Liver (tissue), 3 donors: ENCODE results near the gene SYNC.

Source experiments
- EGR1 ChIP-seq, 2 donors: IDR thresholded peaks; 2 replicates each; pipeline ENCODE4 v1.6.1; 2016 to 2018; ENCODE audit warnings: antibody characterized with exemption in 2 of 2, low read depth in 2 of 2
- HNF4G ChIP-seq: IDR thresholded peaks from 2 replicates; pipeline ENCODE4 v1.6.1; 2016; ENCODE audit warnings: antibody characterized with exemption
- RXRA ChIP-seq, 2 donors: IDR thresholded peaks; 2 replicates each; pipeline ENCODE4 v1.6.1; 2017 to 2018; ENCODE audit warnings: antibody characterized with exemption in 2 of 2, mild to moderate bottlenecking in 1 of 2
- TF ChIP-seq, protein P1 (sequence below): fragments of 150-350 bp; IDR thresholded peaks from 2 replicates; pipeline ENCODE4 v1.5.1; 2017; ENCODE audit warnings: improper control_type of control experiment, low read depth, low read length; ENCODE audit not compliant: missing input control
- TF ChIP-seq, protein P2 (sequence below): IDR thresholded peaks from 2 replicates; pipeline ENCODE4 v1.6.1; 2016; ENCODE audit warnings: antibody characterized with exemption
- donor health status: healthy.
- donor health status: healthy.

DNA sequence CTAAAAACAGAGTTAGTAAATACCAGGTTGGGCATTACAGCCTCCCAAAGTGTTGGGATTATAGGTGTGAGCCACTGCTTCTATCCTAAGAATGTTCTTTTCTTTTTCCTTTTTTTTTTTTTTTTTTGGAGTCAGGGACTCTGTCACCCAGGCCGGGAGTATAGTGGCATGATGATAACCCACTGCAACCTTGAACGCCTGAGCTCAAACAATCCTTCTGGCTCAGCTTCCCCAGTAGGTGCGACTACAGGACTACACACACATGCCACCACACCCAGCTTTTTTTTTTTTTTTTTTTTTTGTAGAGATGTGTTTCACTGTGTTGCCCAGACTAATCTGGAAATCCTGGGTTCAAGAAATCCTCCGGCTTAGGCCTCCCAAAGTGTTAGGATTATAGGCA, 58.1 kb downstream of the SYNC start:
- TF ChIP-seq, protein P1, sequence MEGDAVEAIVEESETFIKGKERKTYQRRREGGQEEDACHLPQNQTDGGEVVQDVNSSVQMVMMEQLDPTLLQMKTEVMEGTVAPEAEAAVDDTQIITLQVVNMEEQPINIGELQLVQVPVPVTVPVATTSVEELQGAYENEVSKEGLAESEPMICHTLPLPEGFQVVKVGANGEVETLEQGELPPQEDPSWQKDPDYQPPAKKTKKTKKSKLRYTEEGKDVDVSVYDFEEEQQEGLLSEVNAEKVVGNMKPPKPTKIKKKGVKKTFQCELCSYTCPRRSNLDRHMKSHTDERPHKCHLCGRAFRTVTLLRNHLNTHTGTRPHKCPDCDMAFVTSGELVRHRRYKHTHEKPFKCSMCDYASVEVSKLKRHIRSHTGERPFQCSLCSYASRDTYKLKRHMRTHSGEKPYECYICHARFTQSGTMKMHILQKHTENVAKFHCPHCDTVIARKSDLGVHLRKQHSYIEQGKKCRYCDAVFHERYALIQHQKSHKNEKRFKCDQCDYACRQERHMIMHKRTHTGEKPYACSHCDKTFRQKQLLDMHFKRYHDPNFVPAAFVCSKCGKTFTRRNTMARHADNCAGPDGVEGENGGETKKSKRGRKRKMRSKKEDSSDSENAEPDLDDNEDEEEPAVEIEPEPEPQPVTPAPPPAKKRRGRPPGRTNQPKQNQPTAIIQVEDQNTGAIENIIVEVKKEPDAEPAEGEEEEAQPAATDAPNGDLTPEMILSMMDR = no peak
- TF ChIP-seq HNF4G (no peak), EGR1 (IDR thresholded peaks at IDR 0.05; ENCODE audit: low read depth in 2 of 2) (no peak), RXRA (IDR thresholded peaks at IDR 0.05) (no peak)
- TF ChIP-seq, protein P2, sequence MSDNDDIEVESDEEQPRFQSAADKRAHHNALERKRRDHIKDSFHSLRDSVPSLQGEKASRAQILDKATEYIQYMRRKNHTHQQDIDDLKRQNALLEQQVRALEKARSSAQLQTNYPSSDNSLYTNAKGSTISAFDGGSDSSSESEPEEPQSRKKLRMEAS = no peak
